NCI-H82 (cell line): ENCODE results near the gene KCNQ1.

ENCODE experiments used
- DNase-seq: peaks from one replicate; lab custom pipeline; 2025; lab: John Stamatoyannopoulos, UW

The KCNQ1 gene

DNA sequence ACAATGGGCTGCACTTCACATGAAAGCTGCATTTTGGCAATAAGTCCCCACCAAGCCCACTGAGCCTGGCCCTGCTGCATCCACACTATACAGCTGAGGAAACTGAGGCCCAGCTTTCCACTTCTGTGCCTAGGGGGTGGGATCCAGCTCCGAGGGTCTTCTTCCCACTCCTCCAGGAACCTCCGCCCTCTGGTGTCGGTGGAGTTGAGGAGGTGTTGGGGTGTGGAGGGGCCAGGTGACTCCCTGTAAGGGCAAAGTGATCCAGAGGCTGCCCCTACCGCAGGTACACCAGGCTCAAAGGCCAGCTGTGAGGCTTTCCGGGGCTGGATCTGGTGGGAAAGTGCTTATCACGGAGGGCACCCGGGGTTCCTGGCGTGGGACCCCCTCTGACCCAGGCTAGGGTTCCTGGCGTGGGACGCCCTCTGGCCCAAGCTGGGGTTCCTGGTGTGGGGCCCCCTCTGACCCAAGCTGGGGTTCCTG lies 125.0 kb downstream of the KCNQ1 start:
- no peak for DNase-seq

GRCh38 chr11:2570211-2570811 lies 125.5 kb downstream of the KCNQ1 start:
- no peak for DNase-seq

DNA sequence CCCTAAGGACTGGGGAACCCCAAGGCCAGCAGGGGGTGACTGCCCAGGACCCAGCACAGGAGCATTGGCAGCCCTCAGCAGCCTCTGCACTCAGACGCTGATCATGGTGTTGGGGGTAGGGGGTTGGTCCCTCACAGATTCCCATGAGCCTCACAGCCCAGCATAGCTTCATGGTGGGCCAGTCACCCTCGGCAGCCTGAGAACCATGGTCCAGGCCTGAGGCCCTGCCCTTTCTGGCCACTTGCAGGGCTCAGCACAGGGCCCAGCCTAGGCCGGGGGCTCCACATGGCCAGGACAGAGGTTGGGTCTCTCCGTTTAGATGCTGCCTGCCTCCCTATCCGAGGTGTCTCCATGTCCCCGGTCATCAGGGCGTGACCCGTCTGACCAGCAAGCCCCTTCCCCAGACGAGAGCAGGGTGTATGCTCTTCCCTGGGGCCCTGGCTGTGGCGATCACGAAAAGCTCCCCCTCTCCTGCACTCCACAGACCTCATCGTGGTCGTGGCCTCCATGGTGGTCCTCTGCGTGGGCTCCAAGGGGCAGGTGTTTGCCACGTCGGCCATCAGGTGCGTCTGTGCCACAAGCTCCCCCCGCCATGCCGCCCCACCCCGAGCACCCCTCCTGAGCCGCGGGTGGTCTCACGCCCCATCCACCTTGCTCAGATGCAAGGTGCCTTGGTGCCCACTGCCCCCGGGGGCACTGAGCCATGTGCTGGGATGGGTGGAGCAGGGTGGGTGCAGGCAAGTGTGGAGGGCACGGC lies 126.2 kb downstream of the KCNQ1 start:
- DNase-seq, result no peak

DNA sequence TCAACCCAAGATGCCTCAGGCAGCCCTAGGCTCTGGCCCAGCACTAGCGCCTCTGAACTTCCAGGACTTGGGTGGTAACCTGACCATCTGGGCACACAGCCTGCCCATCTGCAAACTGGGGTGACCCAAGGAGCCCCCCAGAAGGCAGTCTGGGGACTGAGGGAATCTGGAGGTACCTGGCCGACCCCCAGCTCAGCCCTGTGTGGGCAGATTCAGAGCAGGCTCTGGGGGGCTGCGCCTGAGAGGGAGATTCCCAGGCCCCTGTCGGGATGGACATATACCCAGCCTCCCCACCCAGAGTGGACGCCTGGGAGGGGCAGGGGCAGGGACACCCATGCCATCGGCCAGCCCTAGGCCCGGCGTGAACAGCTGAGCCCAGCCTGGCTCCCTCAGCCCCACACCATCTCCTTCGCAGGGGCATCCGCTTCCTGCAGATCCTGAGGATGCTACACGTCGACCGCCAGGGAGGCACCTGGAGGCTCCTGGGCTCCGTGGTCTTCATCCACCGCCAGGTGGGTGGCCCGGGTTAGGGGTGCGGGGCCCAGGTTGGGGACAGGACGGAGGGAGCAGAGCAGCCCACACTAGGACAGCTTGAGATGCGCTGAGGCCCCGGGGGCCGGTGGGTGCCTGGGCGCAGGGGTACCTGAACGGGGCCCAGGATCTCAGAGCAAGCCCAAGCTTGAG lies 126.9 kb downstream of the KCNQ1 start:
- no peak for DNase-seq

- DNase-seq, result no peak
Observed at GRCh38 chr11:2572491-2573239, 127.9 kb downstream of the KCNQ1 start.

- no peak for DNase-seq
Observed at GRCh38 chr11:2573240-2574042, 128.6 kb downstream of the KCNQ1 start.

GRCh38 chr11:2574043-2574552 lies 129.3 kb downstream of the KCNQ1 start:
- no peak for DNase-seq

- no peak for DNase-seq
Observed at GRCh38 chr11:2574553-2575535, 130.0 kb downstream of the KCNQ1 start.

GRCh38 chr11:2575591-2576051 lies 130.8 kb downstream of the KCNQ1 start:
- DNase-seq, result no peak

- no peak for DNase-seq
Observed at GRCh38 chr11:2576111-2576510, 131.3 kb downstream of the KCNQ1 start.

- DNase-seq, result no peak
Observed at GRCh38 chr11:2576549-2576948, 131.7 kb downstream of the KCNQ1 start.

GRCh38 chr11:2577031-2577990 lies 132.5 kb downstream of the KCNQ1 start:
- DNase-seq, result no peak

GRCh38 chr11:2577991-2578928 lies 133.5 kb downstream of the KCNQ1 start:
- no peak for DNase-seq

DNA sequence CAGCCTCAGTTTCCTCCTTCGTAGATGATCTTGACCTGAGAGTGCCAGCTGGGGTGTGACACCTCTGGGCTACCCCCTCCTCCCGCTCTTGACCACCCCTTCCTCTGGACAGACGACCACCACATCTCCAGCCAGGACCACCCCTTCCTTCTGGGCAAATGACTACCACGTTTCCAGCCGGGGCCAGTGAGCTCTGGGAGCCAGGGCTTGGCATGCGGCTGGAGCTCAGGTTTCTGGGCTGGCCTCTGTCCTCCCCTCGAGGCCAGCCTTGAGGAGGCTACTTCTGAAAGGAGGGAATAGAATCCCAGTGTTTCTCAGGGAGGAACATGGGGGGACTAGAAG lies 134.1 kb downstream of the KCNQ1 start:
- no peak for DNase-seq

- no peak for DNase-seq
Observed at GRCh38 chr11:2579315-2580060, 134.7 kb downstream of the KCNQ1 start.

- DNase-seq, result no peak
Observed at GRCh38 chr11:2580061-2580421, 135.2 kb downstream of the KCNQ1 start.

DNA sequence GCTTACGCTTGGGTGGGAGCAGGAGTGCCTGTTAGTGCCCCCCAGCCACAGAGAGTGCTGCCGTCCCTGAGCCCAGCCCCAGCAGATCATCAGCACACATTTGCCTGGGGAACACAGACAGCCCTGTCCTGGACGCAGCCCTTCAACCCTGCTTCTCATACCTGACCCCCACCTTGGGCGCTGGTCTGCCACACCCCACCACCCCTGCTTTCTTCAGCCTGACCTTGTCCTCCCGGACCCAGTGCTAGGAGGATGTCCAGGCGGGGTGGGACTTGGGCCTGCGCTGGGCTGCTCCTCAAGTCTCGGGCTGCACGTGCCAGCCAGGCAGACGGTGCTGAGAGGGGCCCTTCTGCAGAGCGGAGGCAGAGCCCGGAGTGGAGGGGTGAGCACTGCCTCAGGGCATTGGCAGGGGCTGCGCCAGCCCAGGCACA lies 135.8 kb downstream of the KCNQ1 start:
- no peak for DNase-seq
